Measurements from ENCODE around the gene SNX5. TPM values are rescaled to one million over a fixed set of nuclear protein-coding genes. Genes with fewer than 3 reads are reported as not detected.

SNX5 gene
- total RNA-seq: 40.9 and 54.3 TPM in 2 replicates

- peak; percentile 100 for DNase-seq (ENCODE audit: low read depth in 2 of 2)
Measured at GRCh38 chr20:17968366-17969277, at the start of gene SNX5, which contains the start of gene MGME1. Gene SNX5, minus strand, starts transcription at chr20:17968794. Its CDS starts 369 bp downstream, at chr20:17968425. Gene MGME1, plus strand, starts transcription at chr20:17969018. Its CDS starts 842 bp downstream, at chr20:17969860.

DNA sequence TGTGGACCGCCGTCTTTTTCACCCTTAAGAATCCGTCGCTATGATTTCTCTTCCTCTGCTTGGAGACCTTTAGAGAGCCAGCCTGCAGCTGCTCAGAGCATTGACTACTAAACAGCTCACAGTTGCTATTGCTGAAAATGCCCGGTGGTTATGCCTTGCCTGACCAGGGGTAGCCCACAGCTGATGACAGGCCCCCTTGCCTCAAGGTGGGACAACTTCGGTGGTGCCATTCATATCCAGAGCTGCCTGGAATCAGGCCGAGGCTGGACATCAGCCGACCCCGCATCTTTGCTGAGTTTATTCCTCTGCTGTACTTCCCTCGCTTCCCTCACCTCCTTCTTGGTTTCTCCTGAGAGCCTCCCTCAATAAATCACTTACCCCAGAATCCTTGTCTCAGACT lies 49.5 kb upstream of the SNX5 start:
- no peak for DNase-seq (ENCODE audit: low read depth in 2 of 2)

GRCh38 chr20:18016772-18017171 lies 48.2 kb upstream of the SNX5 start:
- DNase-seq (ENCODE audit: low read depth in 2 of 2): no peak

- DNase-seq (ENCODE audit: low read depth in 2 of 2): no peak
Measured at GRCh38 chr20:18014411-18014810, 45.8 kb upstream of the SNX5 start.

- DNase-seq (ENCODE audit: low read depth in 2 of 2): no peak
Measured at GRCh38 chr20:18012901-18013300, 44.3 kb upstream of the SNX5 start.

- DNase-seq (ENCODE audit: low read depth in 2 of 2): no peak
Measured at GRCh38 chr20:18011951-18012645, 43.5 kb upstream of the SNX5 start.

DNA sequence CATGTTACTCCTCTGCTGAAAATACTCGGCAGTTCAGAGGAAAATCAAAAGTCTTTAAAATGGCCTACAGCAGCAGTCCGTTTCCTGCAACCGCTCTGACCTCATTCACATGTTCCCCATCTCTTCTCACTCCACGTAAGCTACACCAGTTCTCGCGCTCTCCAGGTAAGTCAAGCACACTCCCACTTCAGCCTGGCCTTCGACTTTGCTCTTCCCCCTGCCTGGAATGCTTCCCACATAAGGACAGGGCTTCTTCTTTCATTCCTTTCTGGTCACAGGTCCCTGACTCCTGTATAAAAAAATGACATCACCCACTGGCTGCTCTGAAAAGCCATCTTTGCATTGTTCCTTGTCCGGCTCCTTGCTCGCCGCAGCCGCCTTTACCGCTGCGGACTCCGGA lies 42.9 kb upstream of the SNX5 start:
- DNase-seq (ENCODE audit: low read depth in 2 of 2): no peak

GRCh38 chr20:18009116-18009515 lies 40.5 kb upstream of the SNX5 start:
- no peak for DNase-seq (ENCODE audit: low read depth in 2 of 2)

GRCh38 chr20:18007534-18008292 lies 39.1 kb upstream of the SNX5 start:
- no peak for DNase-seq (ENCODE audit: low read depth in 2 of 2)

- no peak for DNase-seq (ENCODE audit: low read depth in 2 of 2)
Measured at GRCh38 chr20:18006684-18007083, 38.1 kb upstream of the SNX5 start.

DNA sequence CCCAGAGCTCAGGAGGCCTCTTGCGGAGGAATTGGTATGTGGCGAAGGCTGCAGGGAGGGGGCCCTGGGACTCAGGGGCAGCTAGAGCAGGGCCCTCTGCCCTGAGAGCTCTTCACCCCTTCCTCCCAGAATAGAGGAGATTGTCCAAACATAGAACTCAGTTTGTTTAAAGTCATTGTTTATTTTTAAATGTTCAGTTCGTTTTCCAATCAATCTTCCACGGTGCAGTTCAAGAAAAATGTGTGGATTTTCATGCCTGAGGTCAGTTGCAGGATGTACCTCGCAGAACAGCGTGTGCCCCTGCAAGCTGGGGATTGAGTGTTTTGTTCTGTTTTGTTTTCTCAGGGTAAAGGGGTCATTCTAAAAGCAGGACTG lies 37.4 kb upstream of the SNX5 start:
- no peak for DNase-seq (ENCODE audit: low read depth in 2 of 2)

GRCh38 chr20:18005170-18005989 lies 36.8 kb upstream of the SNX5 start:
- no peak for DNase-seq (ENCODE audit: low read depth in 2 of 2)

- no peak for DNase-seq (ENCODE audit: low read depth in 2 of 2)
Measured at GRCh38 chr20:18004384-18005031, 35.9 kb upstream of the SNX5 start.

- no peak for DNase-seq (ENCODE audit: low read depth in 2 of 2)
Measured at GRCh38 chr20:18003897-18004296, 35.3 kb upstream of the SNX5 start.

GRCh38 chr20:18001131-18001921 lies 32.7 kb upstream of the SNX5 start:
- peak in 1 of 2 donors; percentile 51 for DNase-seq (ENCODE audit: low read depth in 2 of 2)

GRCh38 chr20:17999566-17999965 lies 31.0 kb upstream of the SNX5 start:
- DNase-seq (ENCODE audit: low read depth in 2 of 2): no peak

DNA sequence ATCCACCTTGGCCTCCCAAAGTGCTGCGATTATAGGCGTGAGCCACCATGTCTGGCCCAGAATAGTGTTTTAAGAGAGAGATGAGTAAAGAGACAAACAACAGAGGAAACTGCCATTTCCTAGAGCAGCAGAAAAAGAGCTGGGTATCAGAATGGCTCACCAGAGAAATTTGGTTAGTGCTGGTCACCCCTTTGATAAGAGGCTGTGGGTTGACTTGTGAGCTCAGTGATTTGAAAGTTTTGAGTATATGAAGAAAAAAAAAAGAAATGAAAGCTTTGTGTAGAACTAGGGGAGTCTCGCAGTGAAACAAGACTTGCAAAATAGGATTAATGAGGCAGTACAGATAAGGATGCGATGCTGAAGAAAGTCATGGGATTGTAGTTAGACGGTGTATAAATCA lies 29.9 kb upstream of the SNX5 start:
- no peak for DNase-seq (ENCODE audit: low read depth in 2 of 2)

- DNase-seq (ENCODE audit: low read depth in 2 of 2): peak; percentile 65 to 76
Measured at GRCh38 chr20:17995967-17996819, 27.6 kb upstream of the SNX5 start.

DNA sequence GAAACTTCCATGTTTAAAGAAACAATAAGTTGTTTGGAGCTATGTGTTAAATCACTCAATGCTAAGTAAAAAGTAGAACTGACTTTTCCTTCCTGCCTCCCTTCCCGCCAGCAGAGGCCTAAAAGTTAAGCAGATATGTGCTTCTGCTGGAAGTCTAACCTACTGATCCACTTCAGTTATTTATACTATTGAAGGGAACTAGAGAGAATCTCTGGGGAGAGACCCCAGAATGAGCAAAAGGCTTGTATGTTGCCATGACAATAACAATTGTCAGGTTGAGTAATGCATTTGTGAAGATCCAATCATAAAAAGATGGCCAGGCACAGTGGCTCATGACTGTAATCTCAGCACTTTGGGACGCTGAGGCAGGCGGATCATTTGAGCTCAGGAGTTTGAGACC lies 25.0 kb upstream of the SNX5 start:
- DNase-seq (ENCODE audit: low read depth in 2 of 2): peak; percentile 36 to 41
